ENCODE measurements around the gene TMEM60.

The TMEM60 gene

GRCh38 chr7:77778535-77778934, 19.7 kb downstream of the TMEM60 start:
- no peak for DNase-seq

- no peak for DNase-seq
Measured at GRCh38 chr7:77771901-77772300, 26.3 kb downstream of the TMEM60 start.

DNA sequence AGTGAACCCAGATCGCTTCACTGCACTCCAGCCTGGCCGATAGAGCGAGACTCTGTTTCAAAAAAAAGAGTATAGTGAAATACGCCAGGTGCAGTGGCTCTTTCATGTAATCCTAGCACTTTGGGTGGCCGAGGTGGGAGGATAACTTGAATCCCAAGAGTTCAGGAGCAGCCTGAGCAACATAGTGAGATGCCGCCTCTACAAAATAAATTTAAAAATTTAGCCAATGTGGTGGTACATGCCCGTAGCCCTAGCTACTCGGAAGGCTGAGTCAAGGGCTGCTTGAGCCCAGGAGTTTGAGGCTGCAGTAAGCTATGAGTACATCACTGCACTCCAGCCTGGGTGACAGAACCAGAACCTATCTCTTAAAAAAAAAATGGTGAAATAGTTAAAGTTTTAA, 27.9 kb downstream of the TMEM60 start:
- no peak for DNase-seq

DNA sequence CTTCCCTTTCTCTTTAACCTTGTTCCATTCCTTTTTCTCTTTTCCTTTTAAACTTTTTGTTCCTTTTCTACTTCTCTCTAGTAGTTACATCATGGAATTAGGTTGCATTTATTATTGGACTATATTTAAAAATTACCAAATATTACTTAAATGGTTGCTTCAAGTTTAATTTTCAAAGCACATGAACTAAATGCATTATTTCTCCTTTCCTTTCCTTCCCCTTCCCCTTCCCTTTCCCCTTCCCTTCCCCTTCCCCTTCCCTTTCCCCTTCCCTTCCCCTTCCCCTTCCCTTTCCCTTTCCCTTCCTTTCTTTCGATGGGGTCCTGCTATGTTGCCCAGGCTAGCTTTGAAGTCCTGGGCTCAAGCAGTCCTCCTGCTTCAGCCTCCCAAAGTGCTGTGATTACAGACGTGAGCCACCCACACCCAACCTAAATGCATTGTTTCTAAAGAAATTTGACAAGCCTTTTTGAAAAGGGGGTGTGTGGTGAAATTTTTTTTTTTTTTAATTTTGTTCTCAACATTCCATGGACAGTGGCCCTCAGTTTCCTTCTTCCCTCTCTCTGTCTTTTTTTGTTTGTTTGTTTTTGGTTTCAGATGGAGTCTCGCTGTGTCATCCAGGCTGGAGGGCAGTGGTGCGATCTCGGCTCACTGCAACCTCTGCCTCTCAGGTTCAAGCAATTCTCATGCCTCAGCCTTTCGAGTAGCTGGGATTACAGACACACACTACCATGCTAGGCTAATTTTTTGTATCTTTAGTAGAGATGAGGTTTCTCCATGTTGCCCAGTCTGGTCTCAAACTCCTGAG, 31.2 kb downstream of the TMEM60 start:
- no peak for DNase-seq

- DNase-seq, result no peak
Measured at GRCh38 chr7:77765906-77766800, 32.1 kb downstream of the TMEM60 start.

DNA sequence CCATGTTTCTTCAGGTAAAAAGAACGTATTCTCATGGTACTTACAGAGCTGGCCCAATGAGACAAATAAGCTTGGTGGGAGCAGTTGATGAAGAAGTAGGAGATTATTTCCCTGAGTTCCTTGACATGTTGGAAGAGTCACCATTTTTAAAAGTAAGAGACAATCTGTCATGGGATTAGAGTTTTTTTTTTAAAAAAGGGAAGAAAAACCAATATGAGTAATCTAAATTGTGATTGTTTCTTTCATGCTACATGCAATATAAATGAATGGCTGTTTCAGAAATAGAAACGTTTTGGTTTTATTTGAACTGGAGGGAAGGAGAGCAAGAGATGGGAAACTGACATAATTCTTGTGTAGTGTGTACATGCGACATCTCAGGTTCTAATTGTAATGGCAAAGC, 32.8 kb downstream of the TMEM60 start:
- DNase-seq, result no peak

DNA sequence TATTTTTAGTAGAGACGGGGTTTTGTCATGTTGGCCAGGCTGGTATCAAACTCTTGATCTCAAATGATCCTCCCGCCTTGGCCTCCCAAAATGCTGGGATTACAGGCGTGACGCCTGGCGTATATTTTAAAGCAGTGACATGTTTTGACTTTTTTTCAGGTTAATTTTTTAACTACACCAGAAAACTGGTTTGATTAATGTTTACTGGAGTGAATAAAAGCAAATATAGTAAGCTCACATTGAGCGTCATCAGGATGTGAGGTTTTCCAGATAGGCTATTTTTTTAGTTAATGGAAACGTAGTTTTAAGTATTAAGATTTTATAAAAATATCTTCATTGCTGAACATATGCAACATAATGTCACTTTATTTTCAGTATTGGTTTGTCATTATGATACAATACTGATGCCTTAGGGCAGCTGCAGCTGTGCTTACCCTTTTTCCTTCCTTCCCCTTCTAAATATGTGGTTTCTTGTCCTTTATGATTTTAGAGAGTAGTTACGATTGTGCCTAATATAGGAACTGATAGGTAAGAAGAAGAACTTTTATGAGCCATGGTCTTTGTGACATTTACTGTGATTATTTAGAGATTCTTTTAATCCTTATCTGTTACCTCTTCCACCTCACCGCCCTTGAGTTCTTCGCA, 37.3 kb downstream of the TMEM60 start:
- DNase-seq, result no peak

DNA sequence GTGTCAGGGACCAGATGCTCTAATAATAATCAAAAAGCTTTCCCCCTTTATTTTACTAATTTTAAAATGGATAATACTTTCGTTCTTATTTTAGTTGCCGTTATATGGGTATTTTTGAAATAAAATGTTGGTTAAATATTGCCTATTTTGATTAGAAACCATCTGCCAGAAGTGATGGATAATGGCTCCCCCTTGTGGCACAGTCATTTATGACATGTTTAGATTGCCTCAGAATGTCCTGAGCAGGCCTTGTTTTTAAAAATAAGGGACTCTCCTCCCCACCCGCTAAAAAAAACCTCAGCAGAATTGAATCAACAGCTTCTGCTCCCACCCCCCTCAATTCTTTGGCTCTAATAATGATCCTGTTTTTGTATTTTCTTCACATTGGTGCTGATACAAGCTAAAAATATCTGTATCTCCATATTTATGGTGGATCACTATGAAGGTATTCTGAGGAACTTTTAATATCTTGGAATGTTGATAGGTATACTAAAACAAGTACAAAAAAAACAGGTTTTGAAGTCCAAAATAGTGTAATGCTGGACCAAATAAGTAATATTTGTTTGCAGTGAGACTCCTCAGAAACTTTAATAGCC, 38.8 kb downstream of the TMEM60 start:
- peak in 37 of 58 donors; percentile 2 to 78 (median 26) for DNase-seq

DNA sequence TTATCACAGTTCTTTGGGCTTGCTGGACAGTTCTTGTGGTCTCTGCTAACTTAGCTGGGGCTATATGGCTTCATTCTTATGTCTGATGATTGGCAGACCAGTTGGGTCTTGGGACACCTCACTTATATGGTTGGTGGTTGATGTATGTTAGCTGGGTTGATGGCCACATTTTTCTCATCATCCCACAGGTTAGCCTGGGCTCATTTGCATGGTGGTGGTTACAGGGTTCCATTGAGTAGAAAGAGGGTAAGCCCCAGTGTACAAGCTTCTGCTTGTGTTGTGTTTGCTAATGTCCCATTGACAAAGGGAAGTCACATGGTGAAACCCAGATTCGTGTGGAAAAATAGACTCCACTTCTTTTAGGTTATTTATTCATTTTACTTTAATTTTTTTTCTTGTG, 40.6 kb downstream of the TMEM60 start:
- DNase-seq, result no peak

DNA sequence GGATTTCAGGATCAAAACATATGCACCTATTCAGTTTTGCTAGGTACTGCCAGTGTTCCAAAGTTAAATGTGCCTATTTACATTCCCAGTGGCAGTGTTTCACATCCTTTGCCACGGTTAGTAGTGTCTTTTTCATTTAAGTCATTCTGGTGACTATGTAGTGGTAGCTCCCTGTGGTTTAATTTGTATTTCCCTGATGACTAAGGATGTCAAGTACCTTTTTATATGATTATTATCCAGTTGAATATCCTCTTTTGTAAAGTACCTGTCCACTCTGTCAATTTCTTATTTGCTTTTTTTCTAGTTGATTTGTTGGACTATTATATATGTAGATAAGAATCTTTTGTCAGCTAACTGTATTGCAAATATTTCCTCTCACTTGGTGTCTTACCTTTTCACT, 45.1 kb downstream of the TMEM60 start:
- DNase-seq, result no peak

- no peak for DNase-seq
Measured at GRCh38 chr7:77752016-77752415, 46.2 kb downstream of the TMEM60 start.

- DNase-seq, result no peak
Measured at GRCh38 chr7:77747718-77748117, 50.5 kb downstream of the TMEM60 start.

DNA sequence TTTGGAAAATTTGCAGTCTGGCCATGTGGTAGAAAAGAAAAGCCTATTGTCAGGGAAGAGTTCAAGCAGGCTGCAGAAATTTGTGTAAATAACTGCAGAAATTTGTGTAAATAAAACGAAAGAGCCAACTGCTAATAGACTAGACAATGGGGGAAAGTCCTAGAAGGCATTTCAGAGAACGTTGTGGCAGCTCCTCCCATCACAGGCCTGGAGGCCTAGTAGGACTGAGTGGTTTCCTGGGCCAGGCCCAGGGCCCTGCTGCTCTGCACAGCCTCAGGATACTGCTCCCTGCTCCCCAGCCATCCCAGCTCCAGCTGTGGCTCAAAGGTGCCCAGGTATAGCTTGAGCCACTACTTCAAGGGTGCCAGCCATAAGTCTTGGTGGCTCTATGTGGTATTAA, 51.1 kb downstream of the TMEM60 start:
- DNase-seq, result no peak

DNA sequence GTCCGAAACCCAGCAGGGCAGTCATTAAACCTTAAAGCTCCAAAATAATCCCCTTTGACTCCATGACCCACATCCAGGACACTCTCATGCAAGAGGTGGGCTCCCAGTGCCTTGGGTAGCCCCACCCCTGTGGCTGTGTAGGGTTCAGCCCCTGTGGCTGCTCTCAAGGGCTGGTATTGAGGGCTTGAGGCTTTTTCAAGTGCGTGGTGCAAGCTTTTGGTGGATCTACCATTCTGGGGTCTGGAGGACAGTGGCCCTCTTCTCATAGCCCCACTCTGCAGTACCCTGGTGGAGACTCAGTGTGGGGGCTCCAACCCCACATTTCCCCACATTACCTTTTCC, 51.4 kb downstream of the TMEM60 start:
- DNase-seq, result no peak

DNA sequence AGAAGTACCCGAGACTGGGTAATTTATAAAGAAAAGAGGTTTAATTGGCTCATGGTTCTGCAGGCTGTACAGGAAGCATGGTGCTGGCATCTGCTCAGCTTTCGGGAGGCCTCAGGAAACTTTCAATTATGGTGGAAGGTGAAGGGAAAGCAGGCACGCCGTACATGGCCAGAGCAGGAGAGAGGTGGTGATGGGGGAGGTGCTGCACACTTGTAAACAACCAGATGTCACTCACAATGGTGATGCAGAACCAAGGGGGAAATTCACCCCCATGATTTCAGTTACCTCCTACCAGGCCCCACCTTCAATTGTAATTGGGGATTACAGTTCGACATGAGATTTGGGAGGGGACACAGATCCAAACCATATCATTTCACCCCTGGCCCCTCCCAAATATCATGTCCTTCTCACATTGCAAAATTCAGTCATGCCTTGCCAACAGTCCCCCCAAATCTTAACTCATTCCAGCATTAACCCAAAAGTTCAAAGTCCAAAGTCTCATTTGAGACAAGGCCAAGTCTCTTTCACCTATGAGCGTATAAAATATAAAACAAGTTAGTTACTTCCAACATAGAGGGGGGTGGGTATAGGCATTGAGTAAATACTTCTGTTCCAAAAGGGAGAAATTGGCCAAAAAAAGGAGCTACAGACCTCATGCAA, 51.9 kb downstream of the TMEM60 start:
- DNase-seq, result no peak

DNA sequence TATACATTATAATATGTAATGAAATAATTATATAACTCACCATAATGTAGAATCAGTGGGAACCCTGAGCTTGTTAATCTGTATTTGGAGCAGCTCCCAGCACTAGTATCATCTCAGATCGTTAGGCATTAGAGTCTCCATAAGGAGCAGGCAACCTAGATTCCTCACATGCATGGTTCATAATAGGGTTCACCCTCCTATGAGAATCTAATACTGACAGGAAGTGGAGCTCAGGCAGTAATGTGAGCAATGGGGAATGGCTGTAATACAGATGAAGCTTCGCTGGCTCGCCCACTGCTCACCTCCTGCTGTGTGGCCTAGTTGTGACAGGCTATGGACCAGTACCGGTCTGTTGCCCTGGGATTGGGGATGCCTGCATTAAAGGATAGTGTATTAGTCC, 52.5 kb downstream of the TMEM60 start:
- no peak for DNase-seq
